ENCODE data around the gene ST3GAL3. TPM values are rescaled to one million over a fixed set of nuclear protein-coding genes. Genes with fewer than 3 reads are reported as not detected.

Gene ST3GAL3
- total and polyA plus RNA-seq, 2 donors (not counting 3 experiments of a cell fraction or from before 2014, with no cell fraction given), result 14.3 to 35.8 TPM

DNA sequence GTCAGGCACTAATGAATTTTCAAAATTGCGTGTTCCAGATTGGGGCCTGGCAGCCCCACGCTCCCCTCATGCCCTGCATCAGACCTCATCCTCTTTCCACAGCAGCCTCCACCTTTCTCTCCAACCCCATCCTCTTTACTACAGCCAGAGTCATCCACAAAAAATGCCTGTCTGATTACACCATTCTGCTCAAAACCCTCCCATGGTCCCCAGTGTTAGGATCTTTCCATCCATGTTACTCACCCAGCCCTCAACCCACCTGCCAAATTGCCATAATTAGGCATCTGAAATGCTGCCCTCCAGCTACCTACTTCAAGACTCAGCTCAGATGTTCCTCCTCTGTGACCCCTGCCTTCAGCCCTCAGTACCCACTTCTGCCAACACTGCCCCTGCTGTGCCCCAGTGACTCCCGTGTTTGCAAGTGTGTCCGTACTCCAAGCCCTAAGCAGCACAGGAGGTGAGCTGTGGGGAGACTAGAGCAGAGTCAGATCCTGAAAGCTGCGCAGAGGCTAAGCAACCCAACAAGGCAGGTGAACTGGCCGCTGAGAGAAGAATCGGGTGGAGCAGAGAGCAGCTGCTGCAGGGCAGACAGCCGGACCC is 225.6 kb downstream of the ST3GAL3 start:
- BruUV-seq (replicated peaks), result TSS peak; percentile 11
- no peaks in the 10 kb centered on the region for H3K9me1 ChIP-seq (replicated peaks; ENCODE audit: control insufficient read depth, extremely low read depth, insufficient read depth, low read length)
- no peak overlapping the region for H3K27ac ChIP-seq (ENCODE audit: insufficient read depth, low read depth, low read length)
- H3K36me3 ChIP-seq (ENCODE audit: control insufficient read depth in 2 of 2, extremely low read depth in 1 of 2, insufficient read depth in 2 of 2, low read length in 2 of 2), result no peaks in the 10 kb centered on the region
- dilution Hi-C loops (cut with MboI; ENCODE audit: extremely low pct_ligation_motif_present, low sequenced_read_pairs), result loop anchor here (25.0 kb wide), 1 partner anchor 171 kb away; no protein-coding TSS in a partner anchor
- DNase-seq (ENCODE audit: low read depth, low spot score) (no peak), FAIRE-seq (no peak)
- CTCF ChIA-PET, result interaction anchor here (0.8 to 18.1 kb wide), 9 partner anchors 13 to 227 kb away, joined by 3 to 965 read pairs (median 22); partner anchors contain the start of genes ATP6V0B, IPO13 and ST3GAL3
- H3K9ac ChIP-seq (replicated peaks; ENCODE audit: extremely low read depth, insufficient read depth, low read length), result no peak overlapping the region
- intact Hi-C loops (cut with micrococcal nuclease), result loop anchor here (5.0 kb wide), 2 partner anchors 81 to 281 kb away; partner anchors contain the start of gene KDM4A
- no peak overlapping the region for H2AFZ ChIP-seq (ENCODE audit: low read depth, low read length)
- H4K20me1 ChIP-seq (replicated peaks; ENCODE audit: control insufficient read depth, extremely low read depth, insufficient read depth, low read length), result no peaks in the 10 kb centered on the region
- TF ChIP-seq EZH2 (IDR thresholded peaks at IDR 0.05; ENCODE audit: borderline replicate concordance, low read depth, low read length, severe bottlenecking), result no peak
- TF ChIP-seq JUN (IDR thresholded peaks at IDR 0.05; ENCODE audit: borderline replicate concordance, insufficient read depth, insufficient read length, low read depth), result no peak
- no peak for TF ChIP-seq MYC (IDR thresholded peaks at IDR 0.05; ENCODE audit: low read depth, low read length)
- no peak for TF ChIP-seq POLR2AphosphoS5 (IDR thresholded peaks at IDR 0.05; ENCODE audit: insufficient read depth, low read depth, low read length)
- no peak for TF ChIP-seq GATA2 (IDR thresholded peaks at IDR 0.05; ENCODE audit: insufficient read depth, insufficient read length, low read depth, low read length)
- TF ChIP-seq MAX (IDR thresholded peaks at IDR 0.05; ENCODE audit: insufficient read depth, insufficient read length), result no peak
- peaks cover 5% of the 10 kb centered on the region for H3K4me1 ChIP-seq (ENCODE audit: control insufficient read depth, extremely low read depth, insufficient read depth, low read length)
- H3K4me2 ChIP-seq (ENCODE audit: insufficient read depth, low read length), result no peak overlapping the region
- peak overlapping the region in 1 of 3 experiments; percentile 5 for H3K4me3 ChIP-seq (replicated peaks in 1 of 3; ENCODE audit: insufficient read depth in 1 of 3, low read depth in 1 of 3, low read length in 3 of 3)
- POLR2A ChIA-PET, result interaction anchor here (1.4 kb wide), 1 partner anchor 169 kb away, joined by 4 read pairs; no protein-coding TSS in a partner anchor
- no peaks in the 10 kb centered on the region for H3K79me2 ChIP-seq (ENCODE audit: control insufficient read depth, insufficient read depth, low read length)
- no peaks in the 10 kb centered on the region for H3K9me3 ChIP-seq (replicated peaks; ENCODE audit: control insufficient read depth, insufficient read depth, low read length)
- H3K27me3 ChIP-seq (ENCODE audit: control insufficient read depth in 2 of 2, insufficient read depth in 2 of 2, low read length in 2 of 2), result peaks cover 0 to 9% of the 10 kb centered on the region in 2 experiments
